NCI-H146 treated with DMSO at 0.1 percent for 48 hours (cell line): ENCODE measurements around the gene DCLK1.

ENCODE experiments used
- DNase-seq: peaks from one replicate; lab custom pipeline; 2025; ENCODE audit not compliant: unreplicated experiment; lab: John Stamatoyannopoulos, UW

DCLK1 gene

DNA sequence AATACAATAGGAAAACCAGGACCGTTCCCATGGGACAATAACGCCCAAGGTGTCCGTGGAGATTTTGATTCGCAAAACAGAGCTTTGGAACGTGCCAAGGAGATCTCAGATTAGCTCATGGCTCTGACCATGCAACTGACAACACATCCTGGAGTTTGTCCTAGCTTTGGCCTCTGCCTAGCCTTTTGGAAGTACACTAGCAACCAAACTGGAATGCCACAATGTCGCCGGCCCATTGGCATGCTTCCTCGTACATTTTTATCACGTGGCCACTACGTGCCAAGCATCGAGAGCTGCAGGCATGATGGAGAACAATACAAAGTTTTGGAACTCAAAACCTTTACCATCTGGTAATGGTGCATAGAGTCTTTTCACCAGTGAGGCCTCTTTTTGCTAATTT lies 256.5 kb downstream of the DCLK1 start:
- no peak for DNase-seq

DNA sequence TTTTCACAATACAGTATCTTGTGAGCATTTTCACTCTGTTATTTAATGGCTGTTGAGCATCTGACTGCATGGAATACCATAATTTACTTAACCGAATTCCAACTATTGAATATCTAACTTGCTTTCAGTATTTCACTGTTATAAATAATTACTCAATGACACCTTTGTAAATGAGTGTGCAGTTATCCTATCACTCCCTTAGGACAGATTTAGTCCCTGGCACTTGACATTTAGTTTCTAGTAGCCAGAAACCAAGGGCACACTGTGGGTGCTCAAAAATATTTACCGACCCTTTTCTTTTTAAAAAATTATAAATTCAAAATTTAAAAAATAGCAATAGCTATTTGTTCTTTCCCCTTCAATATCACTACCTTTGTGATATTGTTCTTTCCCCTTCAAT lies 258.8 kb downstream of the DCLK1 start:
- DNase-seq, result no peak

DNA sequence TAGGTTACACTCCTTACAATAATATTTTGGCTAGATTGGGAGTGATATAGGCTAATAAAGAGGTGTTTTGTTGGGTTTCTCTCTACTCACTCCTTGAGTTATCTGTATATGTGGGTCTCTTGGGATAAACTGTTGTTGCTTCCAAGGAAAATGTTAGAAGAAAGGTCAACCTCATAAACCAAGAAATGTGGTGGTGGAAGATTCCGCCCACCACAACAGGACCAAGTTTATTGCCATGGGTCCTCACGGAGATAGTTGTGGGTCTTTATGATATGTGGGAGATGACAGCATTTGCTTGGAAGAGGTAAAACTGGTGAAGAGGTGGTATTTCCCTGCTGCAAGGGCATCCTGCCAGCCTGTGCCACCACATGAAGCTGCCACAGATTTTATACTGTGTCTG lies 259.6 kb downstream of the DCLK1 start:
- no peak for DNase-seq

DNA sequence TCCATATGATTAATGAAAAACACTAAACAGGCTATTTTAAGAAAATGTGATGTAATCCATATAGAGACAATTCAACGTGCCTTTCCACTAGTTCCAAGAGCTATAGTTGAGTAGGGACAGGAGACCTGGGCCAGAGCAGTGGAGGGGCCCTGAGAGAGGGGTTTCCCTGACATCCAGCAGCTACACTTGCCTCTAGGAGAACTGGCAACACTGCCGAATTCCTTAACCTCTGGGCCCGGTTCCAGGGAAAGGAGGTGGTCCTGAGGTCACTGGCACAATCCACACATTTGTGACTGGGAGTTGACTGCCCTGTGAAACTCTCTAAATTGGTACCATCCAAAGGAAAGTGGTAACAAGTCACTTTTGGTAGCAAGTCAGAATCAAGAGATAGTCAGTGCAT lies 264.4 kb downstream of the DCLK1 start:
- no peak for DNase-seq

DNA sequence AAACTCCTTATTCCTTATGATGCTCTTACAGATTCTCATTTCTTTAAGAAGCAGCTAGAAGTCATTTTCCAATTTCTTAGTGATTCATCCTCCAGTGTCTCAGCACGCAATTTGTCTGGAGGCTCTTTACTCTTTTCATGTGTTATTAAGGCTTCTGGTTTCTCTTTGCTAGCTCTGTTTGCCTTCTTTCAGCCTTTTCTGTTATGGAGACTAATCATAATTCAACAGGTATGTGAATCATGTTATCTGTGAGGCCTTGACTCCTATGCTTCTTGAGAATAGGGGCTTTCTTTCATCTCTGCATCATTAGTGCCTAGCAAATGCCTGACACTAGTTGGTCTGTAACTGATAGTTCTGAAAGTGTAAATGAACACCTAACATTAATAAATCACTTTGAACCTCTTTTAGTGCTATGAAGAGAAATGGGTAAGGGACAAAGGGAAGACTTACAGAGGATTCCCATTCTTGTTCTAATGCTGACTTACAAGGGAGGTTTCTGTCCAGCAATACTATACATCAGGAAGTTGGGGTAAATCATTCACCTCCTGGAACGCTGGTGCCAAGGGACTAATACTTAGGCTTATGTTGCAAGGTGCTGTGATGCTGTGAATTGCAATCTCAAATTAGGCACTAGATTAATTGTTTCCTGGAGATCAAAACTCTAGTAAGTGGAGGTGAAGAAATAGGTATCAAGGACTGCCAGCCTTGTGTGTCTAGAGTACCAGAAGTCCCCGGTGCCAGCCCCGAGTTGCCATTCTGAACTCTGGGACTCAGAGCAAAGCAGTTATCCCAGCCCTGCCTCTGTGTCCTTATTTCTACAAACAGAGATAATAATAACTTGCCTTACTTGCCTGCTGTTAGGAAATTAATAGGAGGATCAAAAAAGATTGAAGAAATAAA lies 265.6 kb downstream of the DCLK1 start:
- DNase-seq, result no peak

DNA sequence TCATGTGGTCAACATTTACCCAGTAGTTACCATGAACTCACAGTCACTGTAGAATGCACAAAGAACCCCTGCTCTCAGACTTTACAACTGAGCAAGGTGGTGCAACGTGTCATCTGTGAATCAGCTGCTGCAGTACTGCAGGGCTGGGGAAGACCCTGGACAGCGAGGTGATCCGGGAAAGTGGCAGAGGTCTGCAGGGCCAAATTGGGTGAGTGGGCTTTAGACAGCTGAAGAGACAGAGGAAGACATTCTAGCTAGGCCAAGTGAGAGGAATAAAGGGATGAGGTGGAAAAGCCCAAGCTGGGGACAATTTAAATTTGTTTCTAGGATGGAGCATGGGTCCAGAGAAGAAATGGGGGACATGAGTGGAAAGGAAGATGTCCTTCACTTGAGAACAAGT lies 270.5 kb downstream of the DCLK1 start:
- no peak for DNase-seq

DNA sequence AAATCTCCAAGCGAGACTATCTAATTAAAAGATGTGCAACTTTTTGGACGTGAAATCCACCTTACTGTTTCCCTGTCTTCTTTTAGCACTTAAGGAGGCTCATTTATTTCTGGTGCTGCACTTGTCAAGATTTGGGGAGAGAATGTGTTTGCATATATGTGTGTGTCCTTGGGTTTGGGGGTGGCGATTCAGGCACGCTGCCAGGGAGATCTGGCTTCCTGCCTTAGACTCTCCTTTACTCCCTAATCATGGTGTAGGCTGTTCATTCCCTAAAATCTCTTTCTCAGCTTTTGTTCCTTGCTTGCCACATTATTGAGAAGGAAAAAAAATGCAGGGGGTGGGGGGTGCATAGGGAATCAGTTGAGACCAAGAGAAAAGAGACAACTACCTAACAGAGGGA lies 271.2 kb downstream of the DCLK1 start:
- no peak for DNase-seq

DNA sequence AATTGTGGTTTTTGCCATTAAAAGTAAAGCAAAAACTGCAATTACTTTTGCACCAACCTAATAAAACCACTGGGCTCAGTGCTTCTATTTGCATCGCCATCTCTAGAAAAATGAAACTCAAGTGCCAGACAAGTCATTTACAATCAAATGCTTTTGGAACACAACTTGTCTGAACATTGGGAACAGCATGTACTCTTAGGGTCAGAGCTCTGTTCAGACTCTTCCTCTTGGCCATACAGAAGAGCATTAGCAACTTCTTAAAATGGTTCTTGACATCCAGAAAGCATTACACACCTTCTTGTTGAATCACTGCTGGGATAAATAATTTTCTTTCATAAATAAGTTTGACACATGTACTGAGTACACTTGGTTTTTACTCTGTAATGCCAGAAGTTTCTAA lies 272.5 kb downstream of the DCLK1 start:
- no peak for DNase-seq

DNA sequence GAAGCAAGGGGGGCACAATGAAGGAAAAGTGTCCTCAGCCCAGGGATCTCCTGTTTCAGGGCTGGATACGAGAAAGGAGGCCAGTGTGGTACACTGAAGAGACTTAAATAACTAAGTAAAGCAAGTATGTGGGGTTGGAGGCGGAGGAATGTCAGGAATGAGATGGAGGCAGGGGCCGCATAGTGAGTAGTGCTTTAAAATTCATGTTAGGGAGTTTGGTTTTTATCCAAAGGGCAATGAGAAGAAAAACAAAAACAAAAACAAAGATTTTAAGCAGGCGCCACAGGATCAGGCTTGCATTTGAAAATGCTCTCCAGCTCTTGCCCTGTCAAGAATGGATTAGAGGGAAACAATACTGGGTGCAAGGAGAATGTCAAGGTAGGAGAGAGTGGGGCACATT lies 273.4 kb downstream of the DCLK1 start:
- peak; percentile 1 for DNase-seq

DNA sequence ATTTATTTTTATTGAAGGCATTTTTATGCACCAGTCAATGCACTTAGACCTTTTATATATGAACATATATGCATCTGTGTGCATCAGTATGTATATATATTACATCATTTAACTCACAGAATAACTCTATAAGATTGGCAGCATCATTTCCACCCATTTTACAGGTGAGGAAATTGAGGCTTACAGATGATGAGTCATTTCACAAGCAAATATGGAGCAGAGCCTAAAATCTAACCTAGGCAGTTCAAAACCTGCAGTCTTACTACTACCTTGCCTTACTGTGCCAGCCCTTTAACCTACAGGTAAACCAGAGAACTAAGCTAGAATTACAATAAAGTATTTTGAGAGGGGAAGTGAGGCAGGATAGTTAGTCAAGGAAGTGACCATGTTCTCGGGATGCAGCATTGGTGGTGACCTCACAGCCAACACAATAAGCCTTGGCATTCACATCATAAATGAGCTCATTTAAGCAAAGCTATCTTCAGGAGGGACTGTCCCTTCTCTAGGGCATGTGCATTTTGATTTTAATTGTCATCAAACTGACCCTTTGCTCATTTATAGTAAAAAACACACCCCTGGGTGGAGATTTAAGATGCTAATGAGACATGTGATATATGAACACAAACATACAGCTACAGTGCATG lies 274.3 kb downstream of the DCLK1 start:
- DNase-seq, result no peak

DNA sequence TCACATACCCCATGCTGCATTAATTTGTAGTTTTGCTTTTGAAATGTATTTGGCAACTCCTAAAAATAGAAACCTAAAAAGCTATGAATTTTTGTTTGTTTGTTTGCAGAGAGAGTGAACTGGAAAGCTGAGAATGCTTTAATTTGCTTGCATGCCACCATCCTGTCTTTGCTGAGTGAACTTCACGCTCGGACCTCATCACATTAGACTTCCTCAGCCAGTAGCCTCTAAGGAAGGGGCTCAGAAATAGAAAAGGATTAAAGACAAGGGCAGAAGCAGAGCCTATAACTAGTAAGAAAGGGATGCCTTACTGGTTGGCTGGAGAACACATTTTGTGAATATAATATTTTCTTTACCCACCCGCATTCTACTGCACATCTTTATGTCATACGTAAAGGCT lies 275.1 kb downstream of the DCLK1 start:
- no peak for DNase-seq

DNA sequence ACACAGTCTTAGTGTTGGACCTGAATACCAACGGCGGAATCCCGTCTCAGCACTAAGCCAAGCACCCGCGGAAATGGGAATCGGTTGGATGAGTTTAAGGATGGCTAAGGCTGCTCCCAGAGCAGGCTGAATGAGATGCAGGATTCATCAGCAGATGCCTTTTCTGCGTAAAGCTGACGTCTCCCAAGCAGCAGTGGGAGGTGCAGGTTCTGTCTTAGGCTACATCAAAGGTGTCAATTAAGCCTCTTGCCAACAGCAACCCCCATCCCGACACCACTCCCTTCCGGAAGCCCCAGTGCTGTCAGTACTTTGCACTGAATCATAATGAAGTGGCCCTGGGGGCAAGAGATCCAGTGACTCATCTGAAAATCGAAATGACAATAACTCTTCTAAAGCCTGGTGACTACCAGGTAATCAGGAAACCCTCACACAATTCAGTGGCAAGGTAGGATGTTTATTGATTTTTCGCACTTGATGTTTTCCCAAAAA lies 275.6 kb downstream of the DCLK1 start:
- DNase-seq, result peak; percentile 66

DNA sequence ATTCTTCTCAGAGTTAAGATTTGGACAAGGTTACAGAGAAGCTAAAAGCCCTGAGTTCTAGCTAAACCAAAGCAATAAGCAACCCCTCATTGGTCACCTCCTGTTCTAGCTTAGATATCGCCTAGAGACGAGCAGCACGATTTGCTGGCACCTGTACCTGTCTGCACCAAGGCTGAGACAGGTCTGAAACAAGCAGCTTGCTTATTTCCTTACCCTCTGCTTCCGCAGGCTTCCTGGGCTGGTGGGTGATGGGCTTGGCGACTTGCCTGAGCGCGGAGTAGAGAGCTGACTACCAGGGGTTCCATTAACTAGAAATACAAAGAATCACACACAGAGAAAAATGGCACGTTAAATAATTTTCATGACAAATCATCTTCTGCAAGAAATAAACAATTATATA lies 276.9 kb downstream of the DCLK1 start:
- DNase-seq, result no peak

DNA sequence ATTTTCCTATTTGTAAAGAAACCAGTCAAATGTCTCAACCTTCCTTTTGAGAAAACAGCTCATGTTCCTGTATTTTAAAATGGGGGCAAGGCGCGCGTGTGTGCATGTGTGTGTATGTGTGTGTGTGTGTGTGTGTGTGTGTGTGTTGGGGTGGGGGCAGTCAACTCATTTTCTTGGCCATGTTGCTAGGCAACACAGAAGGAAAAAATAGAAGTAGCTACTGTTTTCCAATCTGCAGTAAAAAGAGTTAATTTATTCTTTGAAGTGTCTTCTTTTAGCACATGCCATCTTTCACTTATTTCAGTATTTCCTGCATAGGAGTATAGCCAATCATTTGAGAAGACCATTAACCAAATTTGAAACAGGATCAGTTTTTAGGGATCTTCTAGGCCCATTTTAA lies 279.3 kb downstream of the DCLK1 start:
- no peak for DNase-seq

DNA sequence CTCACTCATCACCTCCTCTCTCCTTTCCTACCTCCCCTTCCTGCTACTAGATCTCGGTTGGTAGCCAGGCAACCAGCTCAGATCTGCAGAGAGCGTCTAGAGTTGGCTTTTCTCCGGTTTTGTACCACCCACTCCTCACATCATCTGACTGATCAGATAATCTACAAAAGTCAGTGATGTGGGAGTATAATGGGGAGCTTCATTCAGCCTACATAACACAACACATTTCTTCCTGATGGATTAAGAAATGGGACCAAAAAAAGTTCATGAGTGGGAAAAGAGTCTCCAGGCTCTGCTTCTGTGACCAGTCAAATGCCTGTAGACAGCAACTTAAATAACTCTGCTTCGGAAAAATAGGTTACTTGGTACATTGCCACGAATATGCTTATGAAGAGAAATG lies 279.8 kb downstream of the DCLK1 start:
- DNase-seq, result no peak

DNA sequence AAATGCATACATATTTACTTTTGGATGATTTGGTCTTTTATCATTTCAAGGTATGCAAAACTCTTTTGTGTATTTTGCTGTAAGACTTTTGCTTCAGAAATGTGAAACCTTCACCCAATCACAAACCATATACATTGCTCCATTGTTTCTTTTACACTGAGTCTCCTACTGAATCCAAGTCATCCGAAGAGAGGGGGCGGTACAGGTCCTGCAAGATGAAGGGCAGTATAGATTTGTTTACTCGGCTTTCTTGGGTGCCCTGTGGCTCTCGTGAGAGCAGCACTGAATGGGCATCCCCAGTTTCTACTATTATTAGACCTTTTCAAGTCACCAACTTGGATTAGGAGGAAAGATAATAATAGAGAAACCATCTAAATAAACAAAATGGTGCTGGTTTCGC lies 280.6 kb downstream of the DCLK1 start:
- DNase-seq, result no peak

DNA sequence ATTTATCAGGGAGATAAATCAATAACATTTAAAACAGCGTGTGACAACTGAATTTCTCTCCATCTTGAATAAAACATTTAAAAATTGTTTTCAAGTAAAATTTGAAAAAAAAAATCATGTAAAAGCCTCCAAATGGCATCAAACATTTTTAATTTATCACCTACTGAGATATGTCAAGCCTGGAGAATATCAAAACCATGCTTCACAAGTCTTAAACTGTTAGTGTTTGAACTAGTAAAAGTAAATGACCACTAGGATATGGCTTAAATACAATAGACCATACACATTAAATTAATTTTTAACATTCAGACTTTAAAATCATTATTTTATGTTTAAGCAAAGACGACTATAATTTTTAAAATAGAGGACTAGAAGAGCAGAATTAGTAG lies 281.9 kb downstream of the DCLK1 start:
- no peak for DNase-seq

DNA sequence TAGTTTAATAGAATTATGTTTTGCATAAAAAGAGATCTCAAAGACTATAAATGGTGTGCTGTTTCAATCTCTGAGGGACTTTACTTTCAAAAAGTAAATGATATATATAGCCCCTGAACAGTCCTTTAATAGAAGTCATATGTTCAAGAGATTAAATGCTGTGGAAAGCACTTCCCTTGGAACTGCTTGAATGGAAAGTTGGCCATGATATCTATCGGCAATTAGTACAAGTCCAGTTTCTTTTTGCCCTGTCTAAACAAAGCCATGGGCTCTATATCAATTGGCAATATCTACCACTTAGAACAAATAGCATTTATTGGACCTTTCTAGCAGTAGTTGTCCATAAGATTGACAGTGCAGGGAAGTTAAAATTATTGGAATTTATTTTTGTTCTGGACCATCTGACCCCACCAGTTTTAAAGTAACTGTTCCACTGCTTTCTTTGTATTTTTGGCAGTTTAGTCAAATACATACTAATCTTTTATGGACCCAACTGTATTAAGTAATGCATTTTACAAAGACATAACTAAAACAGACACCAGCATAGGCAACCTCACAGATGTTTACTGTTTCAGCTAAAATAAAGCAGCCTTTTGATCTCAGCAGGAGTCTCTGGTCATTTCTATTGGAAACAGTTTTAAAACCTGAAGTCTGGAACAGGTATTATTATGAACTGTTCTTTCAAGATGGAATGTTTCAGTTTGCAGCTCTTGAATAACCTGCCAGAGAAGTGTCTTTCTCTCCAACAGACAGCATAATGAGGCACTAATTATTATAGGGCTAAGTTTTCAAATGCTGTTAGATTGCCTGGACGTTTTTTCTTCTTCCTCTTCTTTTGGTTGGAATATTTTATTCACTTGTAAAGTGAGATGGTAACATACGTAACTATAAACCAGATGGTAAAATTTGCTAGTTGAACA lies 282.6 kb downstream of the DCLK1 start:
- no peak for DNase-seq

DNA sequence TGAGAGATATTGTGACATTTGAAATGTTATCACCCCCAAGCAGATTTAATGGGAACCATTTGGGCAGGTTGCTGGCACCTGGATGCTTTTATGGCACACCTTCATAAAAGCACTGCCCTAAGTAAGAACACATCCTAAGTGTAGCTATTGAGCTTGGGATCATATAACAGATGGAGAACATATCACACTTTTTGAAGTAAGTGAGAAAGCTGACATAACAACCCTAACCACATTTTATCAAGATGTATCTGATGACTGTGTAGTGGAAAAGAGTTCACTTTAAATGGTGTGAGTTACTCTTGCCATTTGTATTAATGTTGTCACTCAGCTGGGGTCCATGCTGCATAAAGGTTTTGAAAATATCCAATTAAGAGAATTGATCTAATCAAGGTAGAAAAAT lies 287.9 kb downstream of the DCLK1 start:
- DNase-seq, result no peak

DNA sequence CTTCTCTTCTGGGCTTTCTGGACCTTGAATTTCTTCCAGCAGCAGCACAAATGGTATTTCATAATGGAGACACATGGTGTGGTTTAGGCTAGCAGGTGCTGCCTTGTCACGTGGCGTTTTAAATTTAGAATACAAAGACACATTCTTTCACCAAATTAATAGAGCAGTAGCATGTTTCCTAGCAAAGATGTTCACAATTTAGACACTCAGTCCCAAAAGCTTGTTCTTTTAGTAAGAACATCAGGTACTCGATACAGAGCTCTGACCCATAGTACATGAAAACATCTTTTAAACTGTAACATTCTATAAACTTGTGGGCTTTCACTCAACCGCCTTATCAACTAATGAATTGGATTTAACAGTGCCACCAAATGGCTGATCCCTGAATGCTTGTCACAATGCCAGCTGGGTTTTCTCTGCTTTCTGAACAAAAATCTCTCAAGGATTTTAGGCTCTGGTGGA lies 290.1 kb downstream of the DCLK1 start:
- DNase-seq, result no peak

DNA sequence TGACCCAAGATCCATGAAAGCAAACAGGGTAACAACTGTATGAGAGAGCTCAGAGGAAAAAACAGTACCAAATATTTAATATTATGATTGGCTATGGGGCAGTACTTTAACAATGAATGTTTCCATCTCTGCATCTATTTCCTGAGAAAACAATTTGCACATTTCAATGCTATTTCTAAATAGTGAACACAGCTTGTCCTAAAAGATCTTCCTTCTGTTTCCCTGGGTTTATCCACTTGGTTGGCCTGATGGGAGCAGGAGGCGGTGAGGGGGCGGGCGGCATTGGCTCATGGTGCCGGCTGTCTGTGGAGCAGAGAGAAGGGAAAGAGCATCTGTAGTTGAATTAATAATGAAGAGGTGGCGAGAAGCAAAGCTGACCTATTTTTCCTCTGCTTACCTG lies 291.4 kb downstream of the DCLK1 start:
- DNase-seq, result no peak
